ENCODE measurements around the gene ZNF497. TPM values are rescaled to one million over a fixed set of nuclear protein-coding genes. Genes with fewer than 3 reads are reported as not detected.

ZNF497 gene
- total and polyA plus RNA-seq, 2 donors (not counting 1 experiment from before 2014, with no cell fraction given) = 0.03 to 2.5 TPM

DNA sequence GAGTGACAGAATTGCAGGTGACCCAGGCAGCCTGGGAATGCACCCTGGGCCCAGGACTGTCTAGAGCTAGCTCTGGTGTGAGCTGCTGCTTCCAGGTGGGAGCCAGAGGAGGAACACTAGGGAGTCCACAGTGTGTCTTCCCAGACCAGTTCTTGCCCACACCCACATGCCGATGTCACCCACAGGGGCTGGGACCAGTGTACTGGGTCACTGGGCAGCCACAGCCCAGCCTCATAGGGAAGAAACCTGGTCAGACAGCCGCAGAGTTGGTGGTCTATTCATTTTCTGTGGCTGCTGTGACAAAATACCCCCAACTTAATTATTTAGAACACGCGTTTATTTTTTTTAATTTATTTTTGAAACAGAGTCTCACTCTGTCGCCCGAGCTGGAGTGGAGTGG is 36.0 kb upstream of the ZNF497 start:
- no peaks in the 10 kb centered on the region for H3K79me2 ChIP-seq (ENCODE audit: control insufficient read depth, insufficient read depth, low read length)
- H3K4me2 ChIP-seq (ENCODE audit: extremely low read depth, insufficient read depth, low read length) = no peak overlapping the region
- no peak overlapping the region for H2AFZ ChIP-seq (ENCODE audit: low read length)
- no peak for DNase-seq (ENCODE audit: low read depth in 2 of 2)
- no peaks in the 10 kb centered on the region for H4K20me1 ChIP-seq (ENCODE audit: control insufficient read depth, extremely low read depth, insufficient read depth, low read length)
- no peak overlapping the region for H3K9ac ChIP-seq (ENCODE audit: insufficient read depth, low read length)
- no peaks in the 10 kb centered on the region for H3K9me3 ChIP-seq (ENCODE audit: control insufficient read depth, insufficient read depth, low read depth, low read length)
- H3K27me3 ChIP-seq (ENCODE audit: control insufficient read depth, insufficient read depth, low read length) = no peaks in the 10 kb centered on the region
- peaks cover 12% of the 10 kb centered on the region for H3K36me3 ChIP-seq (ENCODE audit: control insufficient read depth, insufficient read depth, low read length)
- no peak overlapping the region for H3K4me3 ChIP-seq (replicated peaks in 1 of 4; ENCODE audit: control extremely low read depth in 1 of 4, insufficient read depth in 1 of 4, low read depth in 3 of 4, low read length in 4 of 4)
- TF ChIP-seq, protein P1, sequence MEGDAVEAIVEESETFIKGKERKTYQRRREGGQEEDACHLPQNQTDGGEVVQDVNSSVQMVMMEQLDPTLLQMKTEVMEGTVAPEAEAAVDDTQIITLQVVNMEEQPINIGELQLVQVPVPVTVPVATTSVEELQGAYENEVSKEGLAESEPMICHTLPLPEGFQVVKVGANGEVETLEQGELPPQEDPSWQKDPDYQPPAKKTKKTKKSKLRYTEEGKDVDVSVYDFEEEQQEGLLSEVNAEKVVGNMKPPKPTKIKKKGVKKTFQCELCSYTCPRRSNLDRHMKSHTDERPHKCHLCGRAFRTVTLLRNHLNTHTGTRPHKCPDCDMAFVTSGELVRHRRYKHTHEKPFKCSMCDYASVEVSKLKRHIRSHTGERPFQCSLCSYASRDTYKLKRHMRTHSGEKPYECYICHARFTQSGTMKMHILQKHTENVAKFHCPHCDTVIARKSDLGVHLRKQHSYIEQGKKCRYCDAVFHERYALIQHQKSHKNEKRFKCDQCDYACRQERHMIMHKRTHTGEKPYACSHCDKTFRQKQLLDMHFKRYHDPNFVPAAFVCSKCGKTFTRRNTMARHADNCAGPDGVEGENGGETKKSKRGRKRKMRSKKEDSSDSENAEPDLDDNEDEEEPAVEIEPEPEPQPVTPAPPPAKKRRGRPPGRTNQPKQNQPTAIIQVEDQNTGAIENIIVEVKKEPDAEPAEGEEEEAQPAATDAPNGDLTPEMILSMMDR (conservative IDR thresholded peaks at IDR 0.05 in 1 of 2, IDR thresholded peaks at IDR 0.05 in 1 of 2; ENCODE audit: low read depth in 1 of 2, low read length in 2 of 2) = no peak
- no peak for TF ChIP-seq EZH2 (IDR thresholded peaks at IDR 0.05; ENCODE audit: low read length, missing control alignments)
- H3K27ac ChIP-seq (ENCODE audit: insufficient read depth, low read length) = no peak overlapping the region
- H3K4me1 ChIP-seq (ENCODE audit: control insufficient read depth, extremely low read depth, insufficient read depth, low read length) = peaks cover 4% of the 10 kb centered on the region

DNA sequence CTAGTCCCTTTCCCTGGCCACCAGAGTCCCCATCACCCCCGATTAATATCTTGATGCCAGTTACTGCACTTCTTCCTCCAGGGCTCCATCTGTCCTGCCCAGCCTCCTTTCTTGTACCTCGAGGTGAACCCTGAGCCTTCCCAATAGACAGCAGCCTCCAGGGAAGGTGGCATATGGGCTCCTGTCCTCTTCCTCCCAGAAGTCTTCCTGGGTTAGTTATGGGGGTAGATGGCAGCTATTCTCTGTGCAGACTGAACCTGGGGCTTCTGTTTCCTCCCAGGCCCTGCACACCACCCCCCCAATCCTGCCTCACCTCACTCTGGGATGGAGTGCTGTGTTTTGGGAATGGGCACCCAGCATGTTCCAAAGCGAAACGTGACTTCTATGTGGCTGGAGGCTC is 35.5 kb upstream of the ZNF497 start:
- no peak for TF ChIP-seq EZH2 (IDR thresholded peaks at IDR 0.05; ENCODE audit: low read length, missing control alignments)
- TF ChIP-seq, protein P1 (conservative IDR thresholded peaks at IDR 0.05 in 1 of 2, IDR thresholded peaks at IDR 0.05 in 1 of 2; ENCODE audit: low read depth in 1 of 2, low read length in 2 of 2) = no peak
- Histone ChIP-seq H3K27ac (ENCODE audit: insufficient read depth, low read length) (no peak overlapping the region), H2AFZ (ENCODE audit: low read length) (no peak overlapping the region), H3K79me2 (ENCODE audit: control insufficient read depth, insufficient read depth, low read length) (no peaks in the 10 kb centered on the region), H3K4me1 (ENCODE audit: control insufficient read depth, extremely low read depth, insufficient read depth, low read length) (peaks cover 4% of the 10 kb centered on the region), H4K20me1 (ENCODE audit: control insufficient read depth, extremely low read depth, insufficient read depth, low read length) (no peaks in the 10 kb centered on the region), H3K36me3 (ENCODE audit: control insufficient read depth, insufficient read depth, low read length) (peaks cover 16% of the 10 kb centered on the region), H3K27me3 (ENCODE audit: control insufficient read depth, insufficient read depth, low read length) (no peaks in the 10 kb centered on the region), H3K4me3 (replicated peaks in 1 of 4; ENCODE audit: control extremely low read depth in 1 of 4, insufficient read depth in 1 of 4, low read depth in 3 of 4, low read length in 4 of 4) (no peak overlapping the region), H3K4me2 (ENCODE audit: extremely low read depth, insufficient read depth, low read length) (no peak overlapping the region), H3K9ac (ENCODE audit: insufficient read depth, low read length) (no peak overlapping the region), H3K9me3 (ENCODE audit: control insufficient read depth, insufficient read depth, low read depth, low read length) (no peaks in the 10 kb centered on the region)
- DNase-seq (ENCODE audit: low read depth in 2 of 2) = no peak

DNA sequence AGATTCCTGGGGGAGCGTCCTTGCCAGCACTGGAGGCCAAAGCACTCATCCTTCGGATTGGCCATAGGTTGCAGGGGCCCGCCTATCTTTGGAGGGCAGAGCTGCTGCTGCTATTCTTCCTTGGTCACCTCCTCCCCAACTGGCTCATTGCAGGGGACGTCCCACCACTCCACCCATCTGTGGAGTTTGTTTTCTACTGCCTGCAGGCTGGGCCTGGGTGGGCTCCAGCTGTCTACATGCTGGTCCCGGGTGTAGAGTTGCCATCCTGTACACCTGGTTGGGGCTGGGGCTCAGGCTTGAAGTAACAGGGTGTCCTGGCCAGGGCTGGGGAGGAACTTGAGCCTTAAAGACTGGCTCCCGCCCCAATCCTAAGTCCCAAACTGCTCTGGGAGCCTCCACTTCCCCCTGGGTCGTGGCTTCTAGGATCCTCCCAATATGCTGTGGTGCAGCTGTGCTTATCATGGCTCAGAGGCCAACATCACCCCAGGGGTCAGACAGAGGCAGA is 35.0 kb upstream of the ZNF497 start:
- no peaks in the 10 kb centered on the region for H3K27me3 ChIP-seq (ENCODE audit: control insufficient read depth, insufficient read depth, low read length)
- H3K9ac ChIP-seq (ENCODE audit: insufficient read depth, low read length) = no peak overlapping the region
- no peak overlapping the region for H3K4me2 ChIP-seq (ENCODE audit: extremely low read depth, insufficient read depth, low read length)
- peaks cover 21% of the 10 kb centered on the region for H3K36me3 ChIP-seq (ENCODE audit: control insufficient read depth, insufficient read depth, low read length)
- H3K4me1 ChIP-seq (ENCODE audit: control insufficient read depth, extremely low read depth, insufficient read depth, low read length) = peaks cover 4% of the 10 kb centered on the region
- no peaks in the 10 kb centered on the region for H3K9me3 ChIP-seq (ENCODE audit: control insufficient read depth, insufficient read depth, low read depth, low read length)
- H3K79me2 ChIP-seq (ENCODE audit: control insufficient read depth, insufficient read depth, low read length) = peaks cover 3% of the 10 kb centered on the region
- no peaks in the 10 kb centered on the region for H4K20me1 ChIP-seq (ENCODE audit: control insufficient read depth, extremely low read depth, insufficient read depth, low read length)
- H3K4me3 ChIP-seq (replicated peaks in 1 of 4; ENCODE audit: control extremely low read depth in 1 of 4, insufficient read depth in 1 of 4, low read depth in 3 of 4, low read length in 4 of 4) = no peak overlapping the region
- H3K27ac ChIP-seq (ENCODE audit: insufficient read depth, low read length) = no peak overlapping the region
- H2AFZ ChIP-seq (ENCODE audit: low read length) = no peak overlapping the region
- no peak for DNase-seq (ENCODE audit: low read depth in 2 of 2)
- TF ChIP-seq, protein P1 (conservative IDR thresholded peaks at IDR 0.05 in 1 of 2, IDR thresholded peaks at IDR 0.05 in 1 of 2; ENCODE audit: low read depth in 1 of 2, low read length in 2 of 2) = no peak
- TF ChIP-seq EZH2 (IDR thresholded peaks at IDR 0.05; ENCODE audit: low read length, missing control alignments) = no peak

All from fibroblast of lung (primary cell).